HFFc6 (cell line): ENCODE results near the gene ZFYVE26. TPM values are rescaled to one million over a fixed set of nuclear protein-coding genes. Genes with fewer than 3 reads are reported as not detected.
A peak's percentile ranks its signal among the peaks of the same experiment; 100 is the strongest.
"Not testable (repeated sequence)": the region's sequence is repeated elsewhere in the genome, so short reads cannot be mapped to it uniquely, and the experiment has no call there.

ENCODE experiments used
- DNase-seq: peaks from one replicate; pipeline ENCODE4 v3.0.0-alpha.2; 2018
- H3K27ac Mint-ChIP-seq: 2 replicates; pipeline ENCODE4 v1.8.0; 2020; ENCODE audit warnings: mild to moderate bottlenecking, mixed read lengths
- H3K27me3 Mint-ChIP-seq: 2 replicates; pipeline ENCODE4 v1.8.0; 2021; ENCODE audit warnings: mild to moderate bottlenecking, moderate library complexity, mixed read lengths; ENCODE audit not compliant: insufficient read depth
- H3K36me3 Mint-ChIP-seq: 2 replicates; pipeline ENCODE4 v1.8.0; 2021; ENCODE audit warnings: low read depth, mixed read lengths
- H3K4me1 Mint-ChIP-seq: 2 replicates; pipeline ENCODE4 v1.8.0; 2020; ENCODE audit warnings: low read depth, mixed read lengths
- H3K4me3 Mint-ChIP-seq: 2 replicates; pipeline ENCODE4 v1.8.0; 2020; ENCODE audit warnings: mild to moderate bottlenecking, moderate library complexity, mixed read lengths
- H3K9me3 Mint-ChIP-seq: 2 replicates; pipeline ENCODE4 v1.8.0; 2020; ENCODE audit warnings: mild to moderate bottlenecking, mixed read lengths
- CTCF ChIP-seq: fragments of 200-600 bp; sonication (generic); IDR thresholded peaks from 2 replicates; pipeline ENCODE4 v1.5.0; 2021; ENCODE audit warnings: antibody characterized with exemption, mild to moderate bottlenecking
- total RNA-seq, 6 experiments: library from RNA; stranded (reverse); fragmentation: NEBNext Ultra II Directional; extraction: Animal tissue kit (Norgen Biotek cat#: 25700); gene quantifications; 2 replicates in 1 of 6; 3 replicates in 5 of 6; pipeline ENCODE4 v1.2.3, GENCODE V29; 2021

ZFYVE26 gene
- total RNA-seq, 6 experiments from 2014 or later, result 12.8 to 17.2 (median 14.7) TPM

GRCh38 chr14:67820428-67820971, 4.1 kb upstream of the ZFYVE26 start:
- H3K4me3 Mint-ChIP-seq, result peak overlapping the region; percentile 98
- no peak for TF ChIP-seq CTCF
- H3K27me3 Mint-ChIP-seq, result peaks cover 4% of the 10 kb centered on the region
- H3K27ac Mint-ChIP-seq, result peak overlapping the region; percentile 88
- no peaks in the 10 kb centered on the region; the same call in 1 of the 2 replicates for H3K9me3 Mint-ChIP-seq
- DNase-seq, result no peak
- H3K4me1 Mint-ChIP-seq, result peaks cover 28% of the 10 kb centered on the region
- 0 out of 2 replicates have a peak, but pooled peaks cover 5% of the 10 kb centered on the region for H3K36me3 Mint-ChIP-seq

DNA sequence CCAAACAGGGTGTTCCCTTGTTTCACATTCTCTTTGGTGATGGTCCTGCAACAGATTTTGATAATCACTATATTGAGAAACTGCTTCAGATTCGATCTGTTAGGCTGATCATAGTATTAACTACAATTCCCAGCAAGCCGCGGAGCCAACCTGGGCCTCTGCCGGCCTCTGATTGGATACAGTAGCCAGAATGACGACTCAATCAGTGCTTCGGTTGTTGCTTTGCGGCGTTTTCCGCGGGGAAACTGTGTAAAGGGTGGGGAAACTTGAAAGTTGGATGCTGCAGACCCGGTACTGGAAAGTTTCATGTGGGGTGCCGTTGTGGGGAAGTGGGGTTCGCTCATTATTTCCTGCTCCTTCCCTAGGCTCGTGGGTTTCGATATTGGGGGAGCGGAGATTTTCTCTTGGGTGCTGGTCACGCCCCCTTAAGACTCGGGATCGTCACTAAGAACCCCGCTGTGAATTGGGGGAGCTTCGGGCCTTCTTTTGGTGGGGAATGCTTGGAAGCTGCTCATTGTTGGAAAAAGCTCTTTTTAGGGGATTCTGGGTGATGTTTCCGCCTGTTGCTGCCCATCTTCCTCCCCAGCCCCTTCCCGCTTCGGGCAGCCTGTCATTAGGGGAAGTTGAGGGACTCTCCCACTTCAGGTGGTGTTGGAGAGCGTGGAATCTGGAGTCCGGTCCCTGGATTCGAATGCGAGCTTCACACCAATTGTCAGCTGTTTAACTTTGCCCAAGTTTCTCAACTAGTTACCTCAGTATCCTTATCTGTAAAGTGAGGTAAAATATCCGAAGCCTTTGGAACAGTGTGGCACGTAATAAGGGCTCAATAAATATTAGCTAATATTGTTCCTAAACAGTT, 3.4 kb upstream of the ZFYVE26 start, which contains the start of gene RAD51B:
TSS of gene RAD51B (plus strand) at position 217 of the 859 bp plus-strand sequence.
- no peaks in the 10 kb centered on the region; the same call in 1 of the 2 replicates for H3K9me3 Mint-ChIP-seq
- H3K4me3 Mint-ChIP-seq, result peak within 1 kb of the TSS; percentile 98
- H3K27me3 Mint-ChIP-seq, result peaks cover 4% of the 10 kb centered on the region
- peaks cover 35% of the 10 kb centered on the region for H3K4me1 Mint-ChIP-seq
- 0 out of 2 replicates have a peak, but pooled peaks cover 5% of the 10 kb centered on the region for H3K36me3 Mint-ChIP-seq
- peak; percentile 78 for DNase-seq
- TF ChIP-seq CTCF, result no peak
- H3K27ac Mint-ChIP-seq, result peak within 1 kb of the TSS; percentile 88

- H3K9me3 Mint-ChIP-seq, H3K27me3 Mint-ChIP-seq, H3K36me3 Mint-ChIP-seq, DNase-seq, H3K27ac Mint-ChIP-seq: not testable (repeated sequence)
- H3K4me3 Mint-ChIP-seq, result peak overlapping the region; percentile 98
- H3K4me1 Mint-ChIP-seq, result peaks cover 39% of the 10 kb centered on the region
Observed at GRCh38 chr14:67818476-67818875, 2.1 kb upstream of the ZFYVE26 start.

DNA sequence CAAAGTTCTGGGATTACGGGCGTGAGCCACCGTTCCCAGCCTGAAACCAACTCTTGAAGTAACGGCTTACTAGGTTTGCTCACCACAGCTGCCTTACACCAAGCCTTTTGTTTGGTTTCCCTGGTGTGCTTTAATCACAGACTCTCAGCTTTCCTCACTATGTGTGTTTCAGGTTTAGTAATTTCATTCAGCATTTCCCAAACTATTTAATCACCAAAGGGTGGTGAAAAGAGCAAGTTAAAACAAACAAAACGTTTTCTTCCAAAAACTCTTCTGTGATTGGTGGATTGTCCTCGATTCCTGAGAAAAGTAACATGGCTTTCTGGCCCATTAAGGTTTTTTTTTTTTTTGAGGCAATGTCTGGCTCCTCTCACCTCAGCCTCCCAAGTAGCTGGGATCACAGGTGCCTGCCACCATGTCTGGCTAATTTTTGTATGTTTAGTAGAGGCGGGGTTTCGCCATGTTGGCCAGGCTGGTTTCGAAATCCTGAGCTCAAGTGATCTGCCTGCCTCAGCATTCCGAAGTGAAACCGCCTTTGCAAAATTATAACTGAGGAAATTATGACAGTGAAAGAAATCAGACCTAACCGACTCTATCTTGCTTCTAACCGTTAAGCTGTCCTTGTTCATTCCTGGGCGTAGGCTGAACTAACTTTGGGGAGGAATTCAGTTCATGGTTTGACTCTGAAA, 1.5 kb upstream of the ZFYVE26 start:
- Mint-ChIP-seq H3K27me3 (peaks cover 4% of the 10 kb centered on the region), H3K9me3 (no peaks in the 10 kb centered on the region; the same call in 1 of the 2 replicates), H3K4me1 (peaks cover 39% of the 10 kb centered on the region), H3K27ac (no peak overlapping the region), H3K36me3 (0 out of 2 replicates have a peak, but pooled peaks cover 5% of the 10 kb centered on the region), H3K4me3 (0 out of 2 replicates have a peak overlapping the region, but pooled peaks have one; percentile 98)
- no peak for DNase-seq
- no peak for TF ChIP-seq CTCF

- Mint-ChIP-seq H3K9me3 (no peaks in the 10 kb centered on the region; the same call in 1 of the 2 replicates), H3K4me1 (peaks cover 33% of the 10 kb centered on the region), H3K36me3 (0 out of 2 replicates have a peak, but pooled peaks cover 5% of the 10 kb centered on the region), H3K4me3 (peak overlapping the region; percentile 97), H3K27me3 (peaks cover 4% of the 10 kb centered on the region), H3K27ac (peak overlapping the region; percentile 93)
- DNase-seq, result peak; percentile 69
- no peak for TF ChIP-seq CTCF
Observed at GRCh38 chr14:67815573-67816225, 691 bp downstream of the ZFYVE26 start.
